Gastroesophageal sphincter (tissue), 4 donors: Measurements from ENCODE around the gene LRRK2. TPM values are rescaled to one million over a fixed set of nuclear protein-coding genes. Genes with fewer than 3 reads are reported as not detected.
"Not testable (repeated sequence)": the region's sequence is repeated elsewhere in the genome, so short reads cannot be mapped to it uniquely, and the experiment has no call there.

Source experiments
- ATAC-seq: fragments of 150-250 bp; one replicate; pipeline ENCODE4 v1.9.1; 2016; ENCODE audit warnings: mild to moderate bottlenecking, moderate library complexity
- H3K27ac ChIP-seq, 4 donors: fragments of 200-600 bp; sonication (generic) in 3 of 4; 1 replicate in 3 of 4; 2 replicates in 1 of 4; pipeline ENCODE4 v1.5.1; 2016 to 2019
- H3K27me3 ChIP-seq: fragments of 200-600 bp; sonication (generic); one replicate; pipeline ENCODE4 v1.5.1; 2019
- H3K36me3 ChIP-seq, 2 donors: fragments of 200-600 bp; sonication (generic); one replicate each; pipeline ENCODE4 v1.5.1; 2019; ENCODE audit warnings: control low read depth in 1 of 2
- H3K4me1 ChIP-seq, 3 donors: fragments of 200-600 bp; sonication (generic); 1 replicate in 2 of 3; 2 replicates in 1 of 3; pipeline ENCODE4 v1.5.1; 2016 to 2019; ENCODE audit warnings: control low read depth in 2 of 3
- H3K4me3 ChIP-seq, 2 donors: fragments of 200-600 bp; sonication (generic); one replicate each; pipeline ENCODE4 v1.5.1; 2019; ENCODE audit warnings: mild to moderate bottlenecking in 1 of 2, moderate library complexity in 1 of 2
- H3K9me3 ChIP-seq, 3 donors: fragments of 200-600 bp; sonication (generic); one replicate each; pipeline ENCODE4 v1.5.1; 2017 to 2019; ENCODE audit warnings: control low read depth in 2 of 3
- CTCF ChIP-seq, 4 experiments: fragments of 200-600 bp in 2 of 4; fragments of 450-650 bp in 2 of 4; sonication (generic) in 1 of 4; IDR thresholded peaks; one replicate each; pipeline ENCODE4 v1.5.1; 2017 to 2019; ENCODE audit warnings: antibody characterized with exemption in 4 of 4, mild to moderate bottlenecking in 2 of 4, moderate library complexity in 2 of 4
- EP300 ChIP-seq: sonication (generic); formaldehyde crosslinking; IDR thresholded peaks from one replicate; pipeline ENCODE4 v1.6.1; 2017; ENCODE audit warnings: antibody characterized with exemption, mild to moderate bottlenecking
- POLR2A ChIP-seq, 2 donors: fragments of 450-650 bp; IDR thresholded peaks; one replicate each; pipeline ENCODE4 v1.6.1; 2017; ENCODE audit warnings: antibody characterized with exemption in 2 of 2, mild to moderate bottlenecking in 2 of 2, moderate library complexity in 1 of 2
- POLR2AphosphoS5 ChIP-seq: sonication (generic); formaldehyde crosslinking; IDR thresholded peaks from one replicate; pipeline ENCODE4 v1.6.1; 2017; ENCODE audit warnings: antibody characterized with exemption
- WGBS, 2 donors: methylation state at CpG; one replicate each; pipeline ENCODE4 v1.1.5; 2018; ENCODE audit warnings: low coverage in 1 of 2; 5-methylcytosine and 5-hydroxymethylcytosine counted together
- total RNA-seq, 4 donors: library from RNA; depleted of rRNA; stranded (reverse); fragments of >200 nt; gene quantifications; one replicate each; pipeline ENCODE4 v1.1.0, GENCODE V29; 2016

Gene LRRK2
- total RNA-seq, 4 donors from 2014 or later: 22.7 to 35.2 (median 29.3) TPM

DNA sequence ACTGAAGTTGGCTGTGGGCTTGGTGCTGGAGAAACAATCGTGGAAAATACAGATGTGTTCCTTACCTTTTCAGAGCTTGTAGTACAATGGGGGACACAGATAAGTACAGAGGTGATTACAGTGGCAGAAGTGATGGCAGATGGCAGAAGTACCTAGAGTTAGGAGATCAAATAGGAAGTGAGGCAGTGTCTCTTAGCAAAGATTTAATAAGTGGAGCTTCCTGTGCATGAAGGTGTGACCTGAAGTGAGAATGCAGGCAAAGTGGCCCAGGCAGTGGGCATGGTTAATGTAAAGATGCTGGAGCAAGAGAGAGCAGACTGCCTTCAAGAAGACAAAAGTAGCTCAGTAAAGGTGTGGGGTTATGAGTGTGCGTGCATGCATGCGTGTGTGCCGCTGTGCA lies 16.0 kb downstream of the LRRK2 start:
- Histone ChIP-seq H3K4me3 (no peak overlapping the region), H3K27me3 (no peaks in the 10 kb centered on the region), H3K4me1 (peaks cover 0 to 13% (median 0%) of the 10 kb centered on the region in 3 donors), H3K9me3 (no peaks in the 10 kb centered on the region), H3K36me3 (peaks cover 0 to 32% of the 10 kb centered on the region in 2 donors), H3K27ac (no peak overlapping the region)
- no peak for ATAC-seq
- WGBS, 2 donors: 92 to 95% methylated on average over 4 of the region's 4 CpGs
- TF ChIP-seq POLR2A (IDR thresholded peaks at IDR 0.05) (no peak), EP300 (no peak), CTCF (IDR thresholded peaks at IDR 0.05) (no peak), POLR2AphosphoS5 (no peak)

GRCh38 chr12:40241741-40242140 lies 16.9 kb downstream of the LRRK2 start:
- 50 to 55% methylated on average over 1 of the region's 1 CpG for WGBS, 2 donors
- H3K27ac ChIP-seq: no peak overlapping the region
- no peak for ATAC-seq
- no peaks in the 10 kb centered on the region for H3K27me3 ChIP-seq
- no peak overlapping the region for H3K4me3 ChIP-seq
- peaks cover 0 to 22% of the 10 kb centered on the region in 2 donors for H3K36me3 ChIP-seq
- H3K4me1 ChIP-seq: peaks cover 0 to 13% (median 0%) of the 10 kb centered on the region in 3 donors
- no peak for TF ChIP-seq POLR2AphosphoS5
- TF ChIP-seq EP300: no peak
- no peak for TF ChIP-seq POLR2A (IDR thresholded peaks at IDR 0.05)
- no peak for TF ChIP-seq CTCF (IDR thresholded peaks at IDR 0.05)
- no peaks in the 10 kb centered on the region for H3K9me3 ChIP-seq

DNA sequence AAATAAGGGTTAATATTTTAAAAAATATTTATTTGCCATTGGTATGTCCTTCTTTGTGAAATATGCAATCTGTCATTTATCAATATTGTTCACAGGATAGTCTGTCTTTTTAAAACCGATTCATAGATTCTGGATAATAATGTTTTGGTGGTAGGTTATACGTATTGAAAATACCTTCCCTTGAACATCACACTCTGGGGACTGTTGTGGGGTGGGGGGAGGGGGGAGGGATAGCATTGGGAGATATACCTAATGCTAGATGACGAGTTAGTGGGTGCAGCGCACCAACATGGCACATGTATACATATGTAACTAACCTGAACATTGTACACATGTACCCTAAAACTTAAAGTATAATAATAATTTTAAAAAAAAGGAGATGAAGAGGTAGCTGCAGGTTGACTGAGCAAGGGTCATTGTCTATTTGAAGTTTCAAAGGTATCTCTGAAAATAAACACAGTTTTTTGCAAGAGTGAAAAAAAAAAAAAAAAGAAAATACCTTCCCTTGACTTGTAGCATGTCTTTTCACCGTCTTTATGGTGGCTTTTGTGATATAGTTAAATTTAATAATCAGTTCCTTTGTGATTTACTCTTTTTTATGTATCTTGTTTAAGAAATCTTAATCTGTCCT lies 19.8 kb downstream of the LRRK2 start:
- peaks cover 0 to 11% of the 10 kb centered on the region in 2 donors for H3K36me3 ChIP-seq
- not testable (repeated sequence) for H3K27me3 ChIP-seq, ATAC-seq, H3K4me1 ChIP-seq, H3K9me3 ChIP-seq, H3K27ac ChIP-seq, H3K4me3 ChIP-seq
- WGBS, 2 donors: 82 to 86% methylated on average over 4 to 5 of the region's 5 CpGs

DNA sequence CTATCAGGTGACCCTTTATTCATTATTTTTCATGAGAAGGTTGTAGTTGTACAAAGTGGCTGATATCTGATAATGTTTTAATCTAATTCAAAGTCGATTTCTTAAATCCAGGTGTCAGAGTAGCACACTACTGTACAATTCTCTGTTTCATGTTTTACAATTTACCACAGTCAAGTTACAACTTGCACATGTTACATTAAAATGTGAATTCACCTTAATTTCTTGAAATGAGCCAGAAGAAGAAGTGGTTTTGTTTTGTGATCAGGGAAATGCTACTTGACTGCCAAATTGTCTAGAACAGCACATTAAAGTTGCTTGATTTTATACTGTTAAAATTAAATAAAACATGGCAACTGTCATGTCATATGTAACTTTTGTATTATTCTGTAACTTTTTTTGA lies 23.2 kb downstream of the LRRK2 start:
- no peak for ATAC-seq
- Histone ChIP-seq H3K4me3 (no peak overlapping the region), H3K27me3 (no peaks in the 10 kb centered on the region), H3K9me3 (no peaks in the 10 kb centered on the region), H3K4me1 (peaks cover 0 to 3% (median 0%) of the 10 kb centered on the region in 3 donors), H3K36me3 (peaks cover 0 to 34% of the 10 kb centered on the region in 2 donors), H3K27ac (no peak overlapping the region)
- 73 to 100% methylated on average over 1 of the region's 1 CpG for WGBS, 2 donors
- no peak for TF ChIP-seq POLR2AphosphoS5
- TF ChIP-seq EP300: no peak
- no peak for TF ChIP-seq POLR2A (IDR thresholded peaks at IDR 0.05)
- TF ChIP-seq CTCF (IDR thresholded peaks at IDR 0.05): no peak

GRCh38 chr12:40248585-40249297 lies 23.9 kb downstream of the LRRK2 start:
- no peaks in the 10 kb centered on the region for H3K4me1 ChIP-seq
- H3K27me3 ChIP-seq: no peaks in the 10 kb centered on the region
- H3K4me3 ChIP-seq: no peak overlapping the region
- ATAC-seq: no peak
- WGBS, 2 donors: 76 to 80% methylated on average over 3 to 4 of the region's 4 CpGs
- TF ChIP-seq POLR2A (IDR thresholded peaks at IDR 0.05): no peak
- TF ChIP-seq CTCF (IDR thresholded peaks at IDR 0.05): no peak
- no peak for TF ChIP-seq EP300
- no peak for TF ChIP-seq POLR2AphosphoS5
- H3K36me3 ChIP-seq: peaks cover 0 to 41% of the 10 kb centered on the region in 2 donors
- H3K9me3 ChIP-seq: no peaks in the 10 kb centered on the region
- H3K27ac ChIP-seq: no peak overlapping the region

GRCh38 chr12:40250652-40251051 lies 25.9 kb downstream of the LRRK2 start:
- not testable (repeated sequence) for H3K9me3 ChIP-seq, ATAC-seq, H3K4me3 ChIP-seq, H3K4me1 ChIP-seq, H3K27ac ChIP-seq, H3K27me3 ChIP-seq
- WGBS, 2 donors: 94 to 100% methylated on average over 3 of the region's 3 CpGs
- peaks cover 0 to 52% of the 10 kb centered on the region in 2 donors for H3K36me3 ChIP-seq
